GM21528 (cell line): ENCODE measurements around the gene SCGB1A1.

ENCODE experiments used
- ATAC-seq: cut with Tn5 transposase; IDR thresholded peaks from one replicate; pipeline ENCODE4 v1.9.1; 2021; ENCODE audit warnings: mild to moderate bottlenecking, moderate library complexity; ENCODE audit not compliant: unreplicated experiment, low FRiP score

The SCGB1A1 gene

DNA sequence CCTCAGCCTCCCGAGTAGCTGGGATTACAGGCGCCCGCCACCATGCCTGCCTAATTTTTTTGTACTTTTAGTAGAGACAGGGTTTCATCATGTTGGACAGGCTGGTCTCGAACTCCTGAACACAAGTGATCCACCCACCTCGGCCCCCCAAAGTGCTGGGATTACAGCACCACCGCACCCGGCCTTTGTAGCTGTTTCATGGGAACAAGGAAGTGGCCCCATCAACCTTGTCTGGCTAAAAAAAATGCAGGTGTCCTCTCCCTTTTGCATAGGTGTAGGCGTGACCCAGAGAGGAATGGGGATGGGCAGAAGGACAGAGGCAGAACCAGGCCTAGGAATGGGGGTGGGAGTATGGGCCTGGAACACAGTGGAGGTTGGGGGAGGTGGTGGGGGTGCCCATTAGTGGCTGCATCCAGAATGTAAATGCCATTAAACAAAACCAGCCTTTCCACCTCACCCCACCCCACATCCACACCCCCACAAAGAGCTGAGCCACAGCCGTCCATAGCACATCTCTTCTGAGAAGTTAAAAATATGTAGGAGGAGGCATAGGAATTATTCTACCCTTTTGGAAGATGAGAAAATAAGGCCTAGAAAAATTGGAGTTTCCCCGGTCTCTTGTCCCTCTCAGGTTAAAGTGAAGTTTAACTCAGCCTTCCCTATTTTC, 22.8 kb upstream of the SCGB1A1 start:
- no peak for ATAC-seq

DNA sequence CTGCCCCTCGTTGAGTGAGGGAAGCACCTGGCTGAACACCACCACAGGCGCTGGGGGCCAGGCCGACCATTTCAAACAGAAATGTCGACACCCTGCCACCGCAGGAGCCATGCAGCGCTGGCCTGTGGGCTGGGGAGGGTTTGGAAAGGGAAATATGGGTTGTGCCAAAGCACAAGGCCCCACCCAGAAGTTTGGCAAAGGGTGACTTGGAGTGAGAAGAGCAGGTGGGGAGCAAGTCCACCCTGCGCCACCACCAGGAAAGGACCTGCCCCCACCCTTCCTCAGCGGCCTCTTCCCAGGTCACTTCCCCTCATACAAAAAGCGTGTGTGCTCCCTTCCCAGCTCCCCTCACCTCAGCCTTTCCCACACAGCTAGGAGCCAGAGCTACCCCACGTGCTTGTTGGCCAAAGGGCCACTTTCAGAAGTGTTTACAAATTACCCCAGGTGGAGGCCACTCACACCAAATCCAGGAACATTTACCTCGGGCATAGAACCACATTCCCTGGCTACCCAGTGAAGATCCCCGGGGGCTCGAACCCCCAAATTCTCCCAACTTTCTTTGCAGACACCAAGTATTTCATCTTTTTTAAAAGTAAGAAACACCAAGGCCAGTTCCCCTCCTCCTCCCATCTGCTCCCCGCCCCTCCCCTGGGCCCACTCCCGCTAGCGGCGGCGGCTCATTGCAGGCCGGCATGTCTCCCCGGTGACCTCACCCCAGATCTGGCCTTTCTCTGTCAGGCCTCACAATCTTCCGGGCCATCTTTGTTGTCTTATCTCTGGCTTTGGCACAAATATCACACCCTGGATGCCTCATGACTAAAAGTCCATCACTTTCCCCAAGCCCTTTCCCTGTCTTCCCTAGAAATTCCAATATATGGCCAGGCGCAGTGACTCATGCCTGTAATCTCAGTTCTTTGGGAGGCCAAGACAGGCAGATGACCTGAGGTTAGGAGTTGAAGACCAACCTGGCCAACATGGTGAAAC, 20.5 kb upstream of the SCGB1A1 start:
- ATAC-seq: no peak

DNA sequence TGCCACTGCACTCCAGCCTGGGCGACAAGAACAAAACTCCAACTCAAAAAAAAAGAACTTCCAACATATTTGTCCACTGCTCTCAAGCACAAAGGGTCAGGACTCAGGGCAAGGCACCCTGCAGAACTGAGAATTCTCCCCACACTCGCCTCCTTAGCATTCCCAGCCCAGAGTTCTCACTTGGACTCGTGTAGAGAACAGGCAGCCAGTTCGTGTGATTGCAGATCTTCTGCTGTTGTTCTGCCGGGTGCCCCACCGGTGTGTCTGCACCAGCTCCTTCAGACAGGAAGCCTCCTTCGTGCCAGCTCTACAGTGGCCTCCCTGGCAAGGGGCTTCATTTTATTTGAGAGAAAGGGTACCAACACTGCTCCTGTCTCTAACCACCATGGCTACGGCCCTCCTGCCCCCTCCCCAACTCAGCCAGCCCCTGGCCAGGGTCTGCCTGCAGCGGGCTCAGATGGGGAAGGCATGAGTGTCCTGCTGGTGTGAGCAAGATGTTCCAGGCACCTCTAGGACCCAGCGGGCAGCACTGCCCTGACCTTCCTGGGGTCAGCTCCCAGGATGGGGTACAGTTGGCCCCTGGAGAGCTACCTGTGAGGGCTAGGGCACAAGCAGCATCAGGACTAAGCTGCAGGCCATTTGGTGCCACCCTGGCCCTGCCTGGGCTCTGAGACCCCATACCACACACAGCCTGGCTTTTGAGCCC, 19.5 kb upstream of the SCGB1A1 start:
- no peak for ATAC-seq

DNA sequence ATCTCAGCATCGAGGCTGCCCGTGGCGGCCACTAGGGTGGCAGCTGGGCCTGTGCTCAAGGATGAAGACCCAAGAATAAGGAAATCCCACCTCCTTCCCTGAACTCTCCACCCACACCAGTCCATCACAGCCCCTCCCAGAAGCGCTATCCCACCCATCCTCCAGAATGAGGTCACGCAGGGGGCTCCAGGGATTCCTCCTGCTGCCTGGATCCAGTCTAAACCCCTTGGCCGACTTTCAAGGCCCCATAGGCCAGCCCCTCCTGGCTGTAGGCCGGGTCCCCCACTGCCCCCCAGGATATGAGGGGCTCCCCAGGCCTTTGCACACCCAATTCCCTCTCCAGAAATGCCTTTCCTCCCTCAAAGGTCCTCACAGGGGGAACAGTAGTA, 19.0 kb upstream of the SCGB1A1 start:
- no peak for ATAC-seq

DNA sequence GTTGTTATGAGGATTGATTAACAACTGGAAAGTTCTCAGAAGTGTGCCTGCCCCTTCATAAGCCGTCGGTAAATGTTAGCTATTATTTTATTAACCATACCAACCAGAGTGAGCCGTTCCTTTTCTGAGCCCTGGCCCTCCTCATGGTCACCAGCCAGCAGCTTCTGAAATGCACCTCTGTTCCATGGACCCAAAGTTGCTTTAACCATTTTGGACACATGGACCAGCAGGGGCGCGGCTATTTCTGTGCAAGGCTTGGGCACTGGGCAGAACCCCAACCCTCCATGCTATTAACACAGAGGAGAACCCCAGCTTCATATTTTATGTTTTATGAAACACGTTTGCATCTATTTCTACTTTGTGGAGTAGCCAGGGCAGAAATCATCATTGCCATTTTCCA, 18.6 kb upstream of the SCGB1A1 start:
- no peak for ATAC-seq

DNA sequence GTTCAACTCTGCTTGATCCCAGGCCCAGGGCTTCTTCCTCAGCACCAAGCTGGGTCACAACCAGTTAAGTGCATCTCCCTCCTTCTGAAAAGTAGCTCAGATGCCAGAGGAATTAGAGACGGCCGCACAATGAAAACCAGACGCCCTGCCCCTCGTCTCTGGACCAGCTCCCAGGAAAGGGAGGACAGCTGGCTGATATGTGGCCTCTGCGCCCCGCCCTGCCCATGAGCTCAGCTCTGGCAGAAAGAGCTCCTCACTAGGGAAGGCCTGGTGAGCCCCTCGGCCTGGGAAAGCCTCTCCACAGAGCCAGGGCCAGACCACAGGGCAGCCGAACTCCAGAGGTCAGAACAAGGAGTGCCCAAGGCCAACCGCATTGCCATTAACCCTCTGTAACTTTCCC, 18.1 kb upstream of the SCGB1A1 start:
- no peak for ATAC-seq

DNA sequence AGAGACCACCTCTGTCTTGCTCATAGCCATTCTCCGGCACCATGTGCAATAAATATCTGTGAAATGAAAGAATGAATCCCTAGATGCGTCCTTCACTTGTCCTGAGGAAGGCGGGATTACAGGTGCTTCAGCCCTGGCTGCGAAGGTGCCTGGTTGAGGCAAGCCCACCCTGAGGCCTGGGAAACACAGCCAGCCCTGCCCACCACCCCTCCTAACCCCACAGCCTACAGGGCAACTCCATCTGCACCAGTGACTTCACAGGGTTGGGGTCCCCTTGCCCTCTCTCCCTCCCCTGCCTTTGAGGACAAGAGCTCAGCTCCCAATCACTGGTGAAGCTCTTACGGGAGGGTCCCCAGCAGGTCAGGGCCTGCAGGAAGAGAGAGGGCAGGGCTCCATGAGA, 17.5 kb upstream of the SCGB1A1 start:
- ATAC-seq: no peak

DNA sequence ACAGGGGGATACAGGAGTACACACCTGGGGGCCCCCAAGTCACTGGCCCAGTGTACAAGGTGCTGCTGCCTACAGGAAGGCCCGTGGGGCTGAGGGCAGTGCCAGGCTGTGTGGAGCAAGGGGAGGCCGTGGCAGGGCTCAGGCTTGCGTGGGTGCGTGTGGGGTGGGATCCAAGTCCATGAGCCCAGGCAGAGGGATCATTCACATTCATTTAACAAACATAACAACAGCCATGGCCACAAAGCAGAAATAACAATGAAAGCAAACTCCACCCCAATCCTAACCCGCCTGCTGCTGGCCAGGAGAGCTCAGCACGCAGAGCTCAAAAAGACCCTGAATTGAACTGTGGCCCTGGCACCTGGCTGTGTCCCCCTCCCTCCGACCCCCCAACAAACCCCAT, 17.0 kb upstream of the SCGB1A1 start:
- ATAC-seq: no peak

DNA sequence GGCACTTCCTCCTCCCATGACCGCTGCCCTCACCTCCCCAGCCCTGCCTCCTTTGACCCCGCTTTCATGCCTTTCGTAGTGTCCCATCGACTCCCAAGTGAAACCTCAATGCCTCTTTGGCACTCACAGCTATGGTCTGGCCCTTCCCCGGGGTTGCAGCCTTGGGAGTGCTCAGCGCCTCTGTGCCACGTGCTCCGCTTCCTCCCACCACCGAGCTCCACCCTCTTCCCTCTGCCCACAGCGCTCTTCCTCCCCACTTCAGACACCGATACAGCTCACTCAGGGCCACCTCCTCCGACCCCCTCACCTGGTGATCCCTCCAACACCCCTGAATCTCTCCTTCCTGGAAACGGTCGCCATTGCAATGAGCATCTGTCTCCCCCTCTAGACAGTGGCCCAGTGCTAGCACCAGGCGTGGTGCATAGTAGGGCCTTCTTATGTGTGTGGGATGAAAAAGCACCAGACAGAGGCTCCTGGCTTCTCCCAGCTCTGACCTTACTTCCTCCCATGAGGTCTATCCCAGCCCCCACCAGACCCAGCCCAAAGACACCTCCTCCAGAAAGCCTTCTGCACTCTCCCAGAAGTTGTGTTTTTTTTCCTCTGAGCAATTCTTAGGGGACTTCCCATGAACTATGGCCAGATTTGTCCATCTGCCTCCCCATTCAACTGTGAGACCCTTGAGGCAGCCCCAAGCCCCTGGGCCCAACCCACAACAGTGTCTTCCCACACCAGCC, 16.4 kb upstream of the SCGB1A1 start:
- ATAC-seq: no peak

DNA sequence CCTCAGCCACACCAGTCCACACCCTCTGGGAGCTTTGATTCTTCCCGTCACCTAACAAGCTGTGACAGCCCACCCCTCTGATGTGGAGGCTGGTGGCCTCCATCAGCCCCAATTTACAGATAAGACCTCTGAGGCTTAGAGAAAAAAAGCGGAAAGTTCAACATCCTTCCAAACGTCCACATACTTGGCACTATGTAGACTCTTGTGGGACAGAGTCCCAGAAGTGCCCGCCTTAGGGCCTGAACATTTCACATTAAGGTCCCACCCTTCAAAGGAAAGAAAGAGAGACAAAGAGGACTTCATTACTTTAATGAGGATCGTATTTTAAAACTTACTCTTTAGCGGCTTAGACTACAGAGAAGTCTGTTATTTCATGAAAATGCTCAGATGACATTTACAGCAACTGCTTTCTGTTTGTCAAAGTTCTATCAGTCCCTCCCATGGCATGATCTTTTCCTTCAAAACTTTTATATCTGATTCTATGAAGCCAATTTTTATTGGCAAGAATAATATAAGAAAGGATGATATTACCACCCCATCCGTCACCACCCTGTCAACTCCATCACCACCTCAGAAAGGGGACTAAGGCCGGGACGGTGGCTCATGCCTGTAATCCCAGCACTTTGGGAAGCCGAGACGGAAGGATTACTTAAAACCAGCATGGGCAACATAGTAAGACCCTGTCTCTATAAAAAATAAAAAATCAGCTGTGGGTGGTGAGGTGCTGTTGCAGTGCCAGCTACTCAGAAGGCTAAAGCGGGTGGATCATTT, 15.7 kb upstream of the SCGB1A1 start:
- no peak for ATAC-seq

DNA sequence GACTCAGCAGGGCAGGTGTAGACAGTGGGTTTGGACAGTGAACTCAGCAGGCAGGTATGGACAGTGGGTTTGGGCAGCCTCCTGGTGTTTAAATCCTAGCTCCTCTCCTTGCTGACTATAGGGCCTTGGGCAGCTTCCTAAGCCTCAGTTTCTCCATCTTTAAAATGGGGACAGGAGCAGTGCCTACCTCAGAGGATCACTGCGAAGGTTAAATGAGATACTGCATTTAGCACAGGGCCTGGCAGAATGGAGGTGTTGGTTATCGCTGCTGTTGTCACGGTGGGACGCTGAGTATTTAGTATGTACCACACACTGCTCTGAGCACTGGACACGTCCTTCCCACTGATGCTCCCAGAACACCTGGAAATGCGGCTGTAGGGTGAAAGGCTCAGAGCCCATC, 14.4 kb upstream of the SCGB1A1 start:
- no peak for ATAC-seq

DNA sequence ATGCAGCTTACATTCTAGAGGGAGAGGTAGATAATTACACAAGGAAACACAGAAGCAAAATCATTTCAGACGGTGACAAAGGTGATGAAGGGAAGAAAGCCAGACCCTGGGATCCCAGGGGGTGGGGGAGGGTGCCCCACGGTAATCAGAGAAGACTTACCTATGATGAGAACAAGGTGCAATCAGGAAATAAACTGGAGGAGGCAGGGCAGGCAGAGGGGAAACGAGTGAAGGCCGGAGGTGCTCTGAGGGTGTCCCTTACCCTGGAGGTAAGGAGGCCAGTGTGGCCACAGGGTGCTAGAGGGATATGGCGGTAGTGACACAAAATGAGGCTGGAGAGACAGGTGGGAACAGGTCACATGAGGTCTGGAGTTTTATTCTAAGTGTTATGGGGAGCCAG, 13.9 kb upstream of the SCGB1A1 start:
- no peak for ATAC-seq

DNA sequence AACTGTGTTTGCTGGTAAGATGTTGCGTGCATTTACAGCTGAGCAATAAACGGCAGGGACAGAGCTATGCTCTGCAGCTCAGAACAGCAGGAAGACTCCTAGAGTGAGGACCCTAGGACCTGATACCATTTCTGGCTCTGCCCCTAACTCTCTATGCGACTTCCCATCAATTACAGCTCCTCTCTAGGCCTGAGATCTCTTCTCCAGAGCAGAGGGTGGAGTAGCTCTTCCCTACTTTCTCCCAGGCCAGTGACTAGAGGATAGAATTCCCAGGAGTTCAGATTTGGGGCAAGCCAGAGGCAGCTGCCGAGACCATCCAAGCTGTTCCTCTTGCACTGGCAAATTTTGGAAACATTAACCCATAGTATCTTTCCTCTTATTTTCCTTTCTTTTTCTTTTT, 12.8 kb upstream of the SCGB1A1 start:
- no peak for ATAC-seq

DNA sequence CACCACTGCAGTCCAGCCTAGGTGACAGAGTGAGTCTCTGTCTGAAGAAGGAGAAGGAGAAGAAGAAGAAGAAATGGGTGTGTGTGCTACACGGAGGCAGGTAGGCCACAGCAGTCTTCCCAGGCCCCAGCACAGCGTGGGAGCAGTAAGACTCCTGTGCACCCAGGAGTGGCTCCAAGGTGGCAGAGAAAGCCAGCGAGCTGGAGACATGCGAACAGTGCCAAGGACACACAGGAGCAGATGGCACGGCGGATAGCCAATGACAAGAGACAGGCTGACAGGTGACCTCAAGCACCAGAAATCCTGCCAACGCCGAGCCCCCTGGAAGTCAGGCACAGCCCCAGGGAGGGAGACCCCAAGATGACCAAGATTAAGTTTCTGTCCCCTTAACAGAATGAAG, 9.0 kb upstream of the SCGB1A1 start:
- no peak for ATAC-seq

DNA sequence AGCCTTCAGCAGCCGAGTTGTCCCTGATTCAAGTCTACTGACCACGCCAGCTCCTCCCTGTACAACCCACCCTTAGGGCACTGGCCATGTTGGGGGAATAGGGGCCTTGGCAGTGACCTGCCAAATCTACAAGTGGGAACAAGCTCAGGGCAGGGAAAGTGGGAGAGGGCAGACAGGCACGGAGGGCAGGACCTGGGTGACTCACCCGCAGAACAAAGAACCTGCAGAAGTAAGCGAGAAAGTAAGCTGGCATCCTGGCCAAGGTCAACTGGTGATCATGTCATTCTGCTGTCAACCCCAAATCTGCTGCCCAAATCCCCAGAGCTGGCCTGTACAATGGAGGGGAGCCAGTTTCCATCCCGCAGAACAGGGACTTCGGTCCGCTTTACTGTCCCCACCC, 7.9 kb upstream of the SCGB1A1 start:
- ATAC-seq: no peak

DNA sequence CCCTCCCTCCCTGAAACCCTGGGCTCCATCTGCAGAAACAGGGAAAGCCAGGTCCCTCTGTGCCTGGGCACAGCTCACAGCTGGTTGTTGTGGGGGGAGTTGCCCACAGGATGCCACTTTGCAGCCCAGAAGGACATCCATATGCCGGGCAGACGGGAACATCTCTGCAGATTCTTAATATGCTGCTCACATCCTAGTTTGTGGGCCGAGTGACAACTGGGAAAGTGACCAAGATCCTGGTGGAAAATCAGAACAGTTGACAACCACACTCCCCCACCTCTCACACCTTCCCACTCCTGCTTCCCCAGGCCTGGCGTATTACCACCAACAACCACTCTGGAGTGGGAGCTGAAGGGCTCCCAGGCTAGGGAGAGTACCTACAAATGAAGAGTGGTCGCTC, 7.3 kb upstream of the SCGB1A1 start:
- ATAC-seq: no peak

DNA sequence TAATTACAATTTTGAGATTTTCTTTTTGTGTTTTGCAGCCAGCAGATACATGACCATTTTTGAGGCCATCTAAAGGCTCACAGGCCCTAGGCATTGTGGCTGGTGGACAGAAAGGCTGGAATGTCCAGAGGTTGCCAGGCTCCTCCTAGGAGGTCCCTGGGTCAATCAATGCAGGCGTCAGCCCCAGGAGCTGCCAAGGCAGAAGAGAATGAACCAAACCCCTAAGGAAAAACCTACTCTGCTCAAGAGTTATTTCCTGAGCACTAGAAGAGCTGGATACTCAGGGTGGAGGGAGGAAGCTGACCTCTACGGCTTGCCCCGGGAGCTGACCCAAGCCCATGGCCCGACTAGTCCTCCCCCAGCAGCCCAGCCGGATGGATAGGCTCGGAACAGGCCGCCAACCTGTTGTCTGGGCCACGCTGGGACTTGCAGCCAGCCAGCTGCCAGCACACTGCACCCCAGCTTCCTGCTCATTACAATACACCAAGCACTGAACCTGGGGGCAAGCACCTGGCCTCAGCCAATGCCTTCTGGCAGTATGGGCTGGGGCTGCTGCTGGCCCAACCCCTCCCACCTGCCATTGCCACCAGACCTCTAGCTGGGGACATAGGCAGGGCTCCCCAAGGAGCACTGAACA, 5.7 kb upstream of the SCGB1A1 start:
- ATAC-seq: no peak

DNA sequence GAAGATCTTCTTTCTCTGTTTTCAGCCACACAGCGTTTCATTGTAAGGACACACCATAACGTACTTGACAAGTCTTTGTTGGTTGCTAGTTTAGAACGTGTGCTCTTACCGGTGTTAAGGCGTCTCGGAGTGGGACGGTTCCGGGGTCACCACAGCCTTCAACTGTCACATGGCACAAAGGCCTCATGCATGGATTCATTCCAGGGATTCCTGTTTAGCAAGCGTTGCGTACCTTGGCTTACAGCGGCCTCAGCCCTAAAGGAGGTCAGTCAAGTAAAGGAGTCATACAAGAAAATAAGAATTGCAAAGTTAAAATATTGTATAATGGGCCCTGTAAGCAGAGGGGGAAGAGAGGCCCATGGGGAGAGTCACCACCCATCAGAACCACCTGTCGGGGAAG, 2.2 kb upstream of the SCGB1A1 start:
- no peak for ATAC-seq

DNA sequence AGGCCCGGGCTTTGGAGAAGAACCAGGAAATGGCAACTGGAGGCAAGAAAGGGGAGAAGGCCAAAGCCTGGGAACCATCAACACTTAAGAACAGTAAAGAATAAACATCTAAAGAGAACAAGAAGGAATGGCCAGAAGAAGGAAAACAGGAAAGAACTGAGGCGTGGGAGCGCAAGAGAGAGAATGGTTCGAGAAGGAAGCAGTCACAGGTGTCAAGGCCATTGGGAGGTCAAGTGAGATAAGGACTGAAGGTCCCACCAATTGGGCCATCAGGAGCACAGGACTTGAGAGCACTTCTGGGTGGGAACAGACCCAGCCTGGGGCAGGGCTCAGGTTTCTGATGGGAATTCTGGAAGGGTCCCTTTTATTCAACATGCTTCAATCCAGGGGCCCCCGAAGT, 697 bp upstream of the SCGB1A1 start:
- no peak for ATAC-seq
